NB4 (cell line): ENCODE results near the gene M1AP.
"Not testable (repeated sequence)": the region's sequence is repeated elsewhere in the genome, so short reads cannot be mapped to it uniquely, and the experiment has no call there.

ENCODE experiments used
- CTCF ChIP-seq: IDR thresholded peaks from one replicate; pipeline ENCODE4 v1.5.1; 2012; ENCODE audit warnings: low read depth, low read length
- MAX ChIP-seq: IDR thresholded peaks from 2 replicates; pipeline ENCODE4 v1.6.1; 2011; ENCODE audit warnings: low read depth, low read length
- MYC ChIP-seq: IDR thresholded peaks from 2 replicates; pipeline ENCODE4 v1.6.1; 2011; ENCODE audit warnings: low read depth, low read length
- POLR2A ChIP-seq: IDR thresholded peaks from 2 replicates; pipeline ENCODE4 v1.6.1; 2011; ENCODE audit warnings: mild to moderate bottlenecking; ENCODE audit not compliant: insufficient read length; ENCODE audit errors: extremely low read depth

- not testable (repeated sequence) for TF ChIP-seq CTCF, POLR2A, MAX, MYC
Measured at GRCh38 chr2:74630454-74630853, 17.7 kb downstream of the M1AP start.
